GM19193 (cell line): Measurements from ENCODE around the gene DND1.

Experiments
- POLR2A ChIP-seq: IDR thresholded peaks from 4 replicates; pipeline ENCODE4 v1.6.1; 2011; ENCODE audit not compliant: insufficient read depth, insufficient read length; ENCODE audit errors: extremely low read depth

Gene DND1

GRCh38 chr5:140633501-140633900 lies 39.9 kb downstream of the DND1 start:
- TF ChIP-seq POLR2A, result no peak

- no peak for TF ChIP-seq POLR2A
These were observed 40.3 kb downstream of the DND1 start, which contains the start of gene CD14 for GRCh38 chr5:140633021-140633471. Gene CD14 (minus strand): TSS chr5:140633175. CDS start chr5:140633071, 104 bp downstream.

GRCh38 chr5:140632366-140633020 lies 40.9 kb downstream of the DND1 start:
- no peak for TF ChIP-seq POLR2A

- no peak for TF ChIP-seq POLR2A
These were observed 41.5 kb downstream of the DND1 start for GRCh38 chr5:140631831-140632365.

- no peak for TF ChIP-seq POLR2A
These were observed 42.3 kb downstream of the DND1 start for GRCh38 chr5:140631036-140631417.

GRCh38 chr5:140630292-140631035 lies 42.9 kb downstream of the DND1 start:
- TF ChIP-seq POLR2A, result no peak

- no peak for TF ChIP-seq POLR2A
These were observed 44.7 kb downstream of the DND1 start for GRCh38 chr5:140628711-140629110.

- no peak for TF ChIP-seq POLR2A
These were observed 45.4 kb downstream of the DND1 start for GRCh38 chr5:140627972-140628371.

- TF ChIP-seq POLR2A, result no peak
These were observed 51.1 kb downstream of the DND1 start for GRCh38 chr5:140622301-140622700.
